NCI-H2081 (cell line): ENCODE measurements around the gene MYO1H.
"Not testable (repeated sequence)": the region's sequence is repeated elsewhere in the genome, so short reads cannot be mapped to it uniquely, and the experiment has no call there.

Source experiments
- DNase-seq, 2 experiments: peaks; one replicate each; lab custom pipeline; 2025; lab: John Stamatoyannopoulos, UW

MYO1H gene

GRCh38 chr12:109347589-109347988 is at the start of gene MYO1H:
MYO1H (plus strand) TSS chr12:109347900; CDS start chr12:109347961, 61 bp downstream.
- no peak for DNase-seq

- no peak for DNase-seq
Observed at GRCh38 chr12:109299849-109300248, 47.9 kb upstream of the MYO1H start.

GRCh38 chr12:109301643-109302168 is 46.0 kb upstream of the MYO1H start:
- DNase-seq, result no peak

- DNase-seq, result no peak
Observed at GRCh38 chr12:109302358-109302757, 45.3 kb upstream of the MYO1H start.

- DNase-seq, result no peak
Observed at GRCh38 chr12:109302770-109303169, 44.9 kb upstream of the MYO1H start.

GRCh38 chr12:109304485-109304884 is 43.2 kb upstream of the MYO1H start:
- DNase-seq, result no peak

- no peak for DNase-seq
Observed at GRCh38 chr12:109305547-109305946, 42.2 kb upstream of the MYO1H start.

- peak in 1 of 2 experiments; percentile 21 for DNase-seq
Observed at GRCh38 chr12:109307051-109307450, 40.6 kb upstream of the MYO1H start.

GRCh38 chr12:109308534-109309380 is 38.9 kb upstream of the MYO1H start, which contains the start of gene FOXN4:
FOXN4 (minus strand) TSS chr12:109309284; CDS start chr12:109308321, 963 bp downstream.
- no peak for DNase-seq

- peak in 1 of 2 experiments; percentile 20 for DNase-seq
Observed at GRCh38 chr12:109309381-109310246, 38.1 kb upstream of the MYO1H start.

GRCh38 chr12:109310247-109311125 is 37.2 kb upstream of the MYO1H start:
- DNase-seq, result peak; percentile 28 to 62

- DNase-seq, result not testable (repeated sequence)
Observed at GRCh38 chr12:109321294-109321693, 26.4 kb upstream of the MYO1H start.

- DNase-seq, result no peak
Observed at GRCh38 chr12:109329003-109329402, 18.7 kb upstream of the MYO1H start.

GRCh38 chr12:109329686-109330085 is 18.0 kb upstream of the MYO1H start:
- DNase-seq, result no peak

GRCh38 chr12:109330282-109331230 is 17.1 kb upstream of the MYO1H start:
- DNase-seq, result no peak

GRCh38 chr12:109331301-109331952 is 16.3 kb upstream of the MYO1H start:
- DNase-seq, result peak in 1 of 2 experiments; percentile 10

- DNase-seq, result no peak
Observed at GRCh38 chr12:109334887-109335286, 12.8 kb upstream of the MYO1H start.

- DNase-seq, result no peak
Observed at GRCh38 chr12:109336593-109336992, 11.1 kb upstream of the MYO1H start.

- DNase-seq, result no peak
Observed at GRCh38 chr12:109343677-109344076, 4.0 kb upstream of the MYO1H start.

GRCh38 chr12:109345428-109345827 is 2.3 kb upstream of the MYO1H start:
- no peak for DNase-seq
